GM04504 (cell line): ENCODE results near the gene KRTAP10-12.
"Not testable (repeated sequence)": the region's sequence is repeated elsewhere in the genome, so short reads cannot be mapped to it uniquely, and the experiment has no call there.

Experiments
- DNase-seq: peaks from one replicate; pipeline ENCODE4 v3.0.0-alpha.2; 2012; ENCODE audit warnings: low read depth

Gene KRTAP10-12

GRCh38 chr21:44697172-44697810 is at the start of gene KRTAP10-12:
Gene KRTAP10-12 (plus strand): TSS chr21:44697172. CDS start chr21:44697202, 30 bp downstream.
- not testable (repeated sequence) for DNase-seq

GRCh38 chr21:44647222-44647552 is 49.8 kb upstream of the KRTAP10-12 start:
- DNase-seq: no peak

GRCh38 chr21:44648557-44649311 is 48.2 kb upstream of the KRTAP10-12 start:
- no peak for DNase-seq

- no peak for DNase-seq
These were observed 47.4 kb upstream of the KRTAP10-12 start for GRCh38 chr21:44649521-44650100.

GRCh38 chr21:44650265-44650972 is 46.6 kb upstream of the KRTAP10-12 start:
- no peak for DNase-seq

- DNase-seq: no peak
These were observed 45.8 kb upstream of the KRTAP10-12 start for GRCh38 chr21:44650973-44651675.

- no peak for DNase-seq
These were observed 43.8 kb upstream of the KRTAP10-12 start for GRCh38 chr21:44653123-44653522.

GRCh38 chr21:44653656-44654575 is 43.1 kb upstream of the KRTAP10-12 start:
- no peak for DNase-seq

- no peak for DNase-seq
These were observed 42.3 kb upstream of the KRTAP10-12 start, which contains the start of gene KRTAP12-4 for GRCh38 chr21:44654576-44655175. Gene KRTAP12-4 (minus strand): TSS chr21:44654659. CDS start chr21:44654614, 45 bp downstream.

GRCh38 chr21:44656868-44657267 is 40.1 kb upstream of the KRTAP10-12 start:
- no peak for DNase-seq

- DNase-seq: no peak
These were observed 39.1 kb upstream of the KRTAP10-12 start, which contains the start of gene KRTAP12-3 for GRCh38 chr21:44657635-44658540. Gene KRTAP12-3 (plus strand): TSS chr21:44657932. CDS start chr21:44657980, 48 bp downstream.

- no peak for DNase-seq
These were observed 38.4 kb upstream of the KRTAP10-12 start for GRCh38 chr21:44658541-44658910.

- no peak for DNase-seq
These were observed 37.9 kb upstream of the KRTAP10-12 start for GRCh38 chr21:44658913-44659595.

- DNase-seq: not testable (repeated sequence)
These were observed 35.4 kb upstream of the KRTAP10-12 start for GRCh38 chr21:44661567-44661966.

- no peak for DNase-seq
These were observed 32.3 kb upstream of the KRTAP10-12 start for GRCh38 chr21:44664691-44665090.

GRCh38 chr21:44666401-44667320 is 30.3 kb upstream of the KRTAP10-12 start, which contains the start of gene KRTAP12-2:
Gene KRTAP12-2 (minus strand): TSS chr21:44666927. CDS start chr21:44666886, 41 bp downstream.
- no peak for DNase-seq

- no peak for DNase-seq
These were observed 29.4 kb upstream of the KRTAP10-12 start for GRCh38 chr21:44667612-44668011.
